Activated CD8-positive, alpha-beta memory T cell treated with anti-CD3 and anti-CD28 coated beads, Interleukin-2, amount 50 U/mL, for 24 hours (primary cell): ENCODE measurements around the gene CATSPERZ.

Experiments used
- DNase-seq: peaks from one replicate; pipeline ENCODE4 v3.0.0-alpha.2; 2020; ENCODE audit errors: extremely low read depth

The CATSPERZ gene

DNA sequence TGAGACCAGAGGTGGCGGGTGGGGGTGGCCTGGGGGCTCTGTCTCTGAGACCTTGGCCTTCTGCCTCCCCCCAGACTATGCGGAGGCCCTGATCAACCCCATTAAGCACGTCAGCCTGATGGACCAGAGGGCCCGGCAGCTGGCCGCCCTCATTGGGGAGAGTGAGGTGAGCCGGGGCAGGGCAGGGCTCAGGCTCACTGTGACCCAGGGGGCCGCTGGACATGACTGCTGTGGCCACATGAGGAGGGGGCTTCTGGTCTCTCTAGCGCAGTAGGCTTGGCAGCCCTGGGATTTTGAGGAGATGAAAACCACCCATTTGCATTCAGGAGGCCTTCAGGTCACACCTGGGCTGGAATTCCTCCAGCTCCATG lies 36.2 kb upstream of the CATSPERZ start:
- DNase-seq: no peak

DNA sequence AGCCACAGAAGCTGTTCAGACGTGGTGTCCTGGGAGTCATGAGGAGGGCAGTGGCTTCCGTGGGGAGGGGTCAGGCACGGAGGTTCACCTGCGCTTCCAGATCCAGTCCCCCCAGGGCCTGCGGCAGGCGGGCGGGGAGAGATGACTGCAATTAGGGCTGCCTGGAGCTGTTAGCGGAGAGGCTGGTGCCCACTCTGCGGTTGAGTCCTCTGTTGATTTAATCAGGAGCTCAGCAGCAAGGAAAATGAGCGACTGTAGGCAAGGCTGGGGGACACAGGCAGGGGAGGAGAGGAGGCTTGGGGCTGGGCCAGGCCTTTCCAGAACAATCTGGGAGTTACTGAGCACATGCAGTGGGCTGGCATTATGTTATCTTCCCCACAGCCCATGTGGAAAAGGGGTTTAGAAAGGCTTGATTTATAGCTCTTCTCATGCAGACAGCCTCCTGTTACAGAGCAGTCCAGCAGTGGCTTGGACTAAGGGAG lies 35.7 kb upstream of the CATSPERZ start:
- no peak for DNase-seq

DNA sequence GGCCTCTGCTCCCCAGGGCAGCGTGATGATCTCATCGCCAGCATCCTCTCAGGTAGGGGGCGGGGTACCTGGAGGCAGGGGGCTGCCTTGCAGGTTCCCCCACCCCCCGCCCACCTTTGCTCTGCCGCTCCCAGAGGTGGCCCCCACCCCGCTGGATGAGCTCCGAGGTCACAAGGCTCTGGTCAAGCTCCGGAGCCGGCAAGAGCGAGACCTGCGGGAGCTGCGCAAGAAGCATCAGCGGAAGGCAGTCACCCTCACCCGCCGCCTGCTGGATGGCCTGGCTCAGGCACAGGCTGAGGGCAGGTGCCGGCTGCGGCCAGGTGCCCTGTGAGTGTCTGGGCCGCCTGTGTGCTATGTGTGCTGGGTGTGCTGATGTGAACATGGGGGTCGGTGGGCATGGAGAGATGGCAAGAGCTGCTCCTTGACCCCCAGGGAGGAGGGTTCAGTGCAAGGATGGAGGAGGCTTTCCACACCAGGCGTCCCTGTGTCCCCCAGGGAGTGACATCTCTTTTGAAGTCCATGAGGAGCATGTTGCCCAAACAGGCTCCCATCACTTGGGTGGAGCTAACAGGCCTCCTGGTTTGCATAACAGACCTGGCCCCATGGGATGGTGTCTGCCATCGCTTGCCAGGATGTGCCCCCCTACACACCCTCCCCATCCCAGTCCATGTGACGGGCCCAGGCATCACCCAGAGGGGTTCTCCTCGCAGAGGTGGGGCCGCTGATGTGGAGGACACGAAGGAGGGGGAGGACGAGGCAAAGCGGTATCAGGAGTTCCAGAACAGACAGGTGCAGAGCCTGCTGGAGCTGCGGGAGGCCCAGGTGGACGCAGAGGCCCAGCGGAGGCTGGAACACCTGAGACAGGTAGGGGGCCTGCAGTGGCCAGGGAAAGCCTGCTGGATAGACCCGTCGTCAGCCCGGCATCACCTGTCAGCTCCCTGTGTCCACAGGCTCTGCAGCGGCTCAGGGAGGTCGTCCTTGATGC lies 34.7 kb upstream of the CATSPERZ start:
- DNase-seq: no peak

DNA sequence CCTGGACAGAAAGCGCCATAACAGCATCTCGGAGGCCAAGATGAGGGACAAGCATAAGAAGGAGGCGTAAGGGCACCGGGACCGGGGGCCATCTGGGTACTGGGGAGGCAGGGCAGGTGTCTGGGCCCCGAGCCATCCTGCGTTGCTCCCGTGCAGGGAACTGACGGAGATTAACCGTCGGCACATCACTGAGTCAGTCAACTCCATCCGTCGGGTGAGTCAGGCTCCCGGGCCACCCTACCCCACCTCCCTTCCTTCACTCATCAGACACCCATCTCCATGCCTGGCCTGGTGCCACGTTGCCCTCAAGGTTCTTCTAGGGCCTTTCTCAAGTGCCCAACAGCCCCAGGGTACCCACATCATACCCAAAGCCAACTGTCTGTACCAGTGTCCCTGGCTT lies 33.8 kb upstream of the CATSPERZ start:
- DNase-seq: no peak

DNA sequence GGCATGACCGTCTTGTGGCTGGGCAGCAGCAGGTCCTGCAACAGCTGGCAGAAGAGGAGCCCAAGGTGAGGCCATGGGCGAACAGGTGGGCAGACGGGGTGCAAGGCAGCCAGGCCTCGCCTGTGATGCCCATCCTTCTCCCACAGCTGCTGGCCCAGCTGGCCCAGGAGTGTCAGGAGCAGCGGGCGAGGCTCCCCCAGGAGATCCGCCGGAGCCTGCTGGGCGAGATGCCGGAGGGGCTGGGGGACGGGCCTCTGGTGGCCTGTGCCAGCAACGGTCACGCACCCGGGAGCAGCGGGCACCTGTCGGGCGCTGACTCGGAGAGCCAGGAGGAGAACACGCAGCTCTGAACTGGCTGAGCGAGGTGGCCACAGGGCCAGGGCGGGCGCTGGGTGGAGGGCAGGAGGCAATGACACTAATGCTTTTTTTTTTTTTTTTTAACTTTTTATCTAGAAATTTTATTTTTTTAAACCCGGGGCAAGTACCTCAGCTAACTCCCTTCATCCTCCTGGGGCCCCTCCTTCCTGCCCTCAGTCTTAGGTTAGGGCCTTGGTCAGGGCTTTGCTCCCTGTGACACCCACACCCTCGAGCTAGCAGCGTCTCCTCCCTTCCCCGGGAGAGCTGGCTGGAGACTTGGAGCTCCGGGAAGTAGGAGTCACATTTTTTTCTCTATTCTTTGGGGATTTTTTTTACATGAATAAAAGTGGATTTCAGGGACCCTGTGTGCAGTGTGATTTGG lies 32.8 kb upstream of the CATSPERZ start:
- no peak for DNase-seq

DNA sequence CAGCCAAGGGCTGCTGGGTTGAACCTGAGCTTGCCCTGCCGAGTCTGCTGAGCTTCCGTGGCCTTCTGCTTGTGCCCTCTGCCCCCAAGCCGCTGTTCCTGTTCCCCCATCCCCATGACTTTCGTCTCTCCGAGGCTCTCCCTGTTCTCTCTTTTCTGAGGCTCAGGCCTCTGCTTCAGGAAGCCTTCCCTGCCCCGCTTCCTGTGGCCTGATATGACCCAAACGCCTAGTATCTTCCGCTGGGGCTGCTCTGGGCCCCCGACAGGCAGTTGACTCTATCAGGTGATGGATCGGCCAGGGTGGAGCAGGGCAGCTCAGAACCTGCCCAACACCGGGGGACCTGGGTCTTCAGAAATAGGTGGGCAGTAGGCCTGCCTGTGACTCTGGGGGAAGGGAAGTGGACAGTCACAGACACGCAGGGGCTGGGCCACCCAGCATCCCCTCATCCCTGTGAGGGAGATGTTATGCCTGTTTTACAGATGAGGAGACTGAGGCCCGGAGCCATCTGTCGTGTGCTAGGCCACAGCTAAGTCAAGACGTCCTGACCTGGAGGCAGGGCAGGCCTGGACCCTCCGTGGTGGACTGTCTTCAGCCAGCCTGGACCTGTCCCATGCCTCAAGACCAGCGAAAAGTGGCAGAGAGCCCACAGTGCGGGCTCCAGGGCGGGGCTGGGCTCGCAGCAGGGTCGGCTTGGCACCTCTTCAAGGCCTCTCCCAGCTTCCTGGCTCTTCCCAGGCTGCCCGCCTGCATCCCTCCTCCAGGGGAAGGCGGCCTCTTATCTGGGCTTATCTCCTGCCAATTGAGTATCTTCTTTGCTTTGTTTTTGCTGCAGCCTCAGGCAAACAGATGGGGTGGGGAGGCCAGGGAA lies 31.9 kb upstream of the CATSPERZ start:
- no peak for DNase-seq

DNA sequence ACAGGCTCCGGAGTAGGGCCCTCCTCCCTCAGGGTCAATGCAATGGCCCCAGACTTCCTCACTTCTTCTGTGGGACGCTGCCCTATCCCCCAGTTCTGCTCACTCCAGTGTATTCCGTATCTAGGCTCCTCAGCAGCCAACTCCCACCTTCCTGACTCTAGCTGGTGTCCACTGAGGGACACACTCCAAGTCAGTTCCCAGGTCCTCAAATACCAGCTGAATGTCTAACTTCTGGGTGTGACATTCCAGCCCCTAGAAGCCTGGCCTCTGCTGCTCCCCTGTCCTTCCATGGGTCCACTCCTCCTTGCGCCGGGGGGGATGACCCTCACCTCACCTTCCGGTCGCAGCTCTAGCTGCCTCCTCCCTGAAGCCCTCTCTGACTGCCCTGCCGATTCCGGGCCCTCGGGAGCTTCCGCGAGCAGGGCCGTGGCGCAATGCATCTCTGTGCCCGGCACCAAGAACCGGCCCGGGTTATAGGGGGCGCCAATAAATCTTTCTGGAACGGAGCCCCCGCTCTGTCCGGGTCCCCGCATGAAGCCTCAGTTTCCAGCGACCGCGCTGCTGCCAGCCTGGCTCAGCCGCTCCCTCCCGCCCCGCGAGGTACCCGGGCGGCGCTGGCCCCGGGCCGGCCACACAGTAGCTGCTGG lies 31.1 kb upstream of the CATSPERZ start:
- DNase-seq: no peak

DNA sequence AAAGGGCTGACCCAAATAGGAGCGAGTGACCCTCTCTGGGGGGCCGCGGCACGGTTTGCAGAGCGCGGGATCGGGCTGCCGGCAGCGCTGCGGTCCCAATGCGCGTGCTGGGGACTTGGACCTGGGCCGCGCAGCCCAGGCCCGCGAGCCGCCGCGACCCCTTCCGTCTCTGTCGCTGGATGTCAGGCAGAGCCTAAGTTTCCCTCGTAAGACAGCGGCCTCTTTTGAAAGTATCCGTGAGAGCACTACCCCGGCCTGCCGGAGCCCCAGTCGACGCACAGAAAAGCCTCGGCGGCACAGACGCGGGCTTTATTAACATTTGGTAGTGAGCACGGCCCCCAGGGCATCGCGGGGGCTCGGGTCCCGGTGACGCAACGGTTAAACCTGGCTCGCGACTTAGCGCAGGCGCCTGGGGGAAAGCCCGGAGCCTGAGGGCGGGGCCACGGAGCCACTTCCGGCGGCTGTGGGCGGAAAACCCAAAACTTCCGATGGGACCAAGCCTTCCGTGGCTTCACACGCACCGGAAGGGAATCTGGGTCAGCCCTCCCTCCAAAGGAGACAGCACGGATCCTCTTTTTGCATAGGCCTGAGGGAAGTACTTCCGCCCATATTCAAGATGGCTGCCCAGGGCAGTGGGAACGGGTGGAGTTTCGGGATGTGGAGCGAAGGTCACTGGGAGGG lies 30.5 kb upstream of the CATSPERZ start:
- DNase-seq: peak; percentile 96

DNA sequence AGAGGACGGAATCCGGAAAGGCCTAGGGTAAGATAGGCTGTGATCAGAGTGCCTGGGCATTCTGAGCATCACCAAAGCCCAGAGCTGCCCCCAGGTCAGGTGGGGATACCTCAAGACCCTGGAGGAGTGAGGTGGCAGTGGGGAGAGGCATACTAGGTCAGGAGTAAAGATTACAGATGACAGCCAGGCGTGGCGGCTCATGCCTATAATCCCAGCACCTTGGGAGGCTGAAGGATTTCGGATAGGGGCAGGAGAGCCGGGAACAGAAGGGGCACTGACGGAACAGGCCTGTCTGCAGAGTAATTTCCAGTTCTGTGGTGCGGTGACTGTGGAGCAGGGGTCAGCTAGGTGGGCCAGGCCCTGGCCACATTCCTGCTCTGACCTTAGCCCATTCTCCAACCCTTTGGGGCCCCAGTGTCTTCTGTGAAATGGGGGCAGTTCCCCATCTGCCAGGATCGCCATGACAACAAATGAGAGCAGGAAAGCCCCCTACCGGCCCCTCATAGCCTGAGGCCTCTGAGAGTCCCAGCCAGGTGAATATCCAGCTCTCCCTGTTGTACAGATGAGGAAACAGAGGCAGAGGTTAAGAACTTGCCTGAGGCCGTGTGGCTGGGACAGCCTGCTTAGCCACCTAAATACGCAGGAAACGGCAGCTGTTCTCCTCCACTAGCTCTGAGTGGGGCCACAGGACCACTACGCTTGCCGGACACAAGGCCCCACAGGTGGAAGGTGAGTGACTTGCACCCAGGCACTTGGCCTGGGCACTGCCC lies 24.9 kb upstream of the CATSPERZ start:
- no peak for DNase-seq

DNA sequence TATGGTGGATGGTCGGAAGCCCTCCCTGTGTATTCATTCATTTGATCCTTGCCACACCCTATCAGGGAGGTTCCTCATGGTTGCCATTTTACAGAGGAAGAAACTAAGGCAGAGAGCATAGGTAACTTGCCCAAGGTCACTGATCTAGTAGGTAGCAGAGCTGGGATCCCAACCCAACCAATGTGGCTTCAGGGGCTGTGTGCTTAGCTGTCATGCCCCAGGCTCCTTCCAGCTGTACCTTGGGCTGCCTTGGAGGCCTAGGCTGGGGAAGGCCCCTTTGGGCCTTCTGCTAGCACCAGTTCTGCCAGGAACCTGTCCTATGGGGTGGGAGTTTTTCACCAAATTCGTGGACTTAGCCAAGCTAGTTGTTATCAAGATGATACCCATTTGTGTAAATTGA lies 24.3 kb upstream of the CATSPERZ start:
- DNase-seq: no peak

DNA sequence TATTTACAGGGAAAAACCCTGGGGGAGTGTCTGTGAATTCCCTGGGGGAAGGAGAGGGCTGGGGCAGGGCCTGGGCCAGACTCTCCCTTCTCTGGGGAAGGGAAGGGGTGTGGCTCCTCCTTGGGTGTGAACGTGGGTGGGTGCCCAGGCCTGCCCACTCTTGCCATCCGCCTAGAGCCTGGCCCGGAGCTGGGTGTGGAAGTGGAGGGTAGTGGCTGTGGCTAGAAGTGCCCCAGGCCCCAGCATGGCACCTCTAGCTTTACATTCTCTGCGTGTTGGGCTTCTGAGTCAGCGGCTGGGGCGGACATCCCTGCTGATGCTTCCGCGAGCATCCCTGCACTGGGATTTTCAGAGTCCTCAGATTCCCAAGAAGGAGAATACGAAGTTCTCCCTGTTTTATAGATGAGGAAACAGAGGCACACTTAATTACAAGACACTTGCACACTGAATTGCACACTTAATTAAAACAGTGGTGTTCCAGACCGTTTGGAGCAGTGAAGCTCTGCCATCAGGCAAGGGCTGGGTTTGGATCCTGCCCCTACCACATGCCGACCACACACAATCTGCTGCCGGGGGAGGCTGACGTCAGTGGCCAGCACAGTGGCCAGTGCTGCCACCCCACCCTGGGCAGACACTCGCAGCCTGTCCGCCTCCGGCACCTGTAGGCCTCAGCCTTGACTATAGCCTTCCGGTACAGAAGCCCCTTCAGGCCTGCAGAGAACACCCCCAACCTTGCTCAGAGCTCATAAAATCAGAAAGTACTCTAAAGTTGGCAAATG lies 23.3 kb upstream of the CATSPERZ start:
- no peak for DNase-seq

DNA sequence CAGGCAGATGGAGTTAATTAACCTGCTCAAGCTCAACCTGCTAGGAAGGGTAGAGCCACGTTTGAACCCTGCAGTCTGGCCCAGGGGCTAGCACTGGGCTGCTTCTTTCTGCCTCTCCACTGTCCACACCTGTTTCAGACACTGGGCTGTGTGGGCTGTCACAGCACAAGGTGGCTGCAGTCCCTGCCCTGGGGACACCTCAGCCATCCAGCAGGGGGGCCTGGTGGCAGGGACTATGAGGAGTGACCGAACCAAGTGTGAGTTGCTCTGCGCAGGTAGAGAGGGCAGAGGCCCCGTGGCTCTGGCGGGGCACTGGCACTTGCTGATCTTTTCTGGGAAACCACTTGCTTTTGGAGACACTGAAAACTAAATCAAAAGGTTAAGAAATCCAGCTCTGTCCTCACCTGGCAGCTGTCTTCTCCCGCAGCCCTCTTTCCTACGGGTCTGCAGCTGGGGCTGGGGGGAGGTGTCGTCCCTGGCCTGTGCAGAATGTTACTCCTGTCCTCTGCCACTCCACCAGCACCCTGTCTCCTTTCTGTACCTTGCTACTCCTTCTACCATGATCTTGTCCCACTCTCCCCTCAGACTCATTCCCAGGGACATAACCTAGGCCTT lies 21.5 kb upstream of the CATSPERZ start:
- no peak for DNase-seq

DNA sequence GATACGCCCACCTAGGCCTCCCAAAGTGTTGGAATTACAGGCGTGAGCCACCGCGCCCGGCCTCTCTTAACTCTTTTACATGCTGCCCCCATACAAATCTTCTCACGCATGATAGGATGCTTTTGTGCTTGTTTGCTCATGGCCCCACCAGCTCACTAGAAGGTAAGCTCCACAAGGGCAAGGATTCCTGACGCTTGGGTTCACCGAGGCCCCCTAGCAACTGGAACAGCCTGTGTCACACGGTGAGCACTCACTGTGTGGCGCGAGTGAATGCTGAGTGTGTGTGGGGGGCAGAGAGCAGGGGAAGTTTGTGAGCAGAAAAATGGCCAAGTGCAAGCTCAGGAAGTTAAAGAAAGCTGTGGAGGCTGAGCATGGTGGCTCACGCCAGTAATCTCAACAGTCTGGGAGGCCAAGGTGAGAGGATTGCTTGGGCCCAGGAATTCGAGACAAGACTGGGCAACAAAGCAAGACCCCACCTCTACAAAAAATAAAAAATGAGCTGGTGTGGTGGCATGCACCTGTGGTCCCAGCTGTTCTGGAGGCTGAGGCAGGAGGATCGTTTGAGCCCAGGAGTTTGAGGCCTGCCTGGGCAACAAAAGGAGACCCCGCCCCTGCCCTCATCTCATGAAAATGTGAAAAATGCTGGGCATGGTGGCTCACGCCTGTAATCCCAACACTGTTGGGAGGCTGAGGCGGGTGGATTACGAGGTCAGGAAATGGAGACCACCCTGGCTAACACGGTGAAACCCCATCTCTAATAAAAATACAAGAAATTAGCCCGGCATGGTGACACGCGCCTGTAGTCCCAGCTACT lies 18.0 kb upstream of the CATSPERZ start:
- DNase-seq: no peak

DNA sequence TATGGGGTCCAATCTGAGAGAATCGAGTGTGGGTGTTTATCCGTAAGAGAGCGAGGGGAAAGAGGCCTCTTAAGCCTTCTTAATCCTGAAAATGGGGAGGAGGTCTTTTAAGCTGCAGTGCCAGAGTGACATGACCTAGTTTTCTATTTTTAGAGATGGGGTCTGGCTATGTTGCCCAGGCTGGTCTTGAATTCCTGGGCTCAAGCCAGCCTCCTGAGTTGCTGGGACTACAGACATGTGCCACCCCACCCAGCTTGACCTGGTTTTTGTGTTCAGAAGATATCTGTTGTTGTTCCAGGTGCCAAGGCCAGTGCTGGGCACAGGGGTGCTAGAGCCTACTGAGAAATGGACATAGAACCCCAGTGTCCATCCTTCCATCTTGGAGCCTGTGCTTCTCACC lies 17.1 kb upstream of the CATSPERZ start:
- DNase-seq: no peak

DNA sequence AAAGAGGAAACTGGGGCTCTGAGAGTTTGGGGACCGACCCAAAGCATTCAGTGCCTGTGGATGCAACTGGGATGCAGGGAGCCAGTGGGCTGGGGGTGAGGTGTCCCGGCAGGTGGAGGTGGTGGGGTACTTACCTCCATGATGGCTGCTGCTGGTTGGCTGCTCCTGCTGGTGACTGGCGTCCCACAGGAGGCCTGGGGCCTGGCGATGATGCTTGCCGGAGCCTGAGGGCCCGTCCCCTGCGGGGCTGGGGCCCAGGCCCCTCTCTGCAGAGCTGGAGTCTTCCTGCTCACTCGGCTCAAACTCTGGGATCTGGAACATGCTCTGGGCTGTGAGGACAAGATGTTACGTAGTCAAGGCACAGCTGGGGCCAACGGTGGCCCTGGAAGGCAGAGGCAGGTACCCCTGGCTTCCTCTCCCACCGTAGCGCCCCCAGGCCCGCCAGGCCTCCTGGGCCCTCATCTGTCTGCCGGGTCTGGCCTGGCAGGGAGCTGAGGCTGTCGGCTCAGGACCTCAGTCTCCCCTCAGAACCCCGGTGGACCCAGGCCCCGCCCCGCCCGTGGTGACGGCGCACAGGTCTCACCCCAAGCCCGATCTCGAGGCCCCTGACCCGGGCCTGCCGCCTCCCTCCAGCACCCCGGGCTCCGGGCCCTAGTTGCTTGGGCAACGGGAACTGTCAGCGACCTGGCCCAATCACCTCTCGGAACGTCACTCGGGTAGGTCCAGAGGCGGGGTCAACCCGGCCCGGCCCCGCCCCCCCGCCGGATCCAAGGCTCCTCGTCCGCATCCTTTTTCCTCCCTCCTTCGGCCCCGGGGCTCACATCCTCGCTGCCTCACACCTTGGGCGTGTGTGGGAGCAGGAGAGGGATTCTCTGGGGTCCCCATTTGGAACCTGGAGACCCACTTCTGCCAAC lies 15.9 kb upstream of the CATSPERZ start, which contains the start of gene BAD:
Gene BAD, minus strand, starts transcription at position 618 of the 914 bp plus-strand sequence. Its CDS starts 297 bp downstream, at position 321.
- peak; percentile 78 for DNase-seq
